CD4-positive, alpha-beta T cell treated with Interleukin-6 for 4 hours (primary cell): ENCODE results near the gene ARID2.

ENCODE experiments used
- DNase-seq: peaks from one replicate; pipeline ENCODE4 v3.0.0-alpha.2; 2020; ENCODE audit warnings: mixed read lengths

ARID2 gene

DNA sequence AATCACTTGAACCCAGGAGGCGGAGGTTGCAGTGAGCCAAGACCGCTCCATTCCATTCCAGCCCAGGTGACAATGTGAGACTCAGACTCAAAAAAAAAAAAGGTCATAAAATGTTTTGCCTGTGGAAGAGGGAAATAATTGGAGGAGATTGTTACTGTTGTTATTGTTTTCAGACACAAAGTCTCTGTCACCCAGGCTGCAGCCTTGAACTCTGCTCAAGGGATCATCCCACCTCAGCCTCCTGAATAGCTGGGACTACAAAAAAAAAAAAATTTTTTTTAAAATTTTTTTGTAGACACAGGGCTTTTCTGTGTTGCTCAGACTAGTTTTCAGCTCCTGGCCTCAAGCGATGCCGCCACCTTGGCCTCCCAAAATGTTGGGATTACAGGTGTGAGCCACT, 33.9 kb downstream of the ARID2 start:
- DNase-seq: no peak

DNA sequence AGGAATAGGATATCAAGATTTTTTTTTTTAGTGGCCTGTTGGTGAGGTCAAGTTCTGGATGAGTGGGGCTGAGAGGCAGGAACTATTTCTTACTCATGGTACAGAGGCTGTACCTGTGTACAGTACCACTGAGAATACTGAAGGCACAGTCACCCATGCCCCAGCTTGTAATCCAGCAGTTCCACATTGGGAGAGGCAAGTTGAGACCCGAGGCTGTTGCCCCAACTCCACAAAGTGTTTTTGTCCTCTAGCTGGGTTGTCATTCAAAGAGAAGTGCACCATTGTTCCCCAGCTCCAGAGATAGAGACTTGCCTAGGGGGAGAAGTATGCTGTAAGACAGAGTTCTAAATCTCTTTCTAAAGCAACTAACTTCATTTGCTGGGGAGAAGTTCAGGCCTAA, 38.7 kb downstream of the ARID2 start:
- no peak for DNase-seq

- DNase-seq: no peak
Measured at GRCh38 chr12:45773747-45774146, 44.2 kb downstream of the ARID2 start.

DNA sequence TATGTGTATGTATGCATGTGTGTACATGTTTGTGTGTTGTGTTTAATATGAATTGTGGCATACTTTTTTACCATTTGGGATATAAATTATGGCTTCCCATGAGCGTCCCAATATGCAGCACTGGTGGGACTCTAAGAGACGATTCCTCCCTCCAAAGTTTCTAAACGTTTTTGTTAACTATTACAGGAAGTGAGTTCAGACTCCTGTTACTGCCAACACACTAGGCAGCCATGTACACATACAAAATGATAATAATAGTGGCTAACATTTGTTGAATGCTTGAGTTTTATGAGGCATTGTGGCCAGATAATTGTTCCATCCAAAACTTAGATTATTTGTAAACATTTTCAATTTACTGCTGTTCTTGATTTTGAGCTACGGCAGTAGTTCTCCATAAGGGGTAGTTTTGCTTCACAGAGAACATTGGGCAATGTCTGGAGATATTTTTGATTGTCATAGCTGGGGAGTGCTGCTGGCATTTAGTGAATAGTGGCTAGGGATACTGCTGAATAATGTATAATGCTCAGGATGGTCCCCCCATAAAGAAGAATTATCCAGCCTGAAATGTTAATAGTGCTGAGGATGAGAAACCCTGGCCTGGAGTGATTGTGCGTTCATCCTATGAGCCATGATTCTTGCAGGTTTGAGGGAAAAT, 45.1 kb downstream of the ARID2 start:
- no peak for DNase-seq

- DNase-seq: no peak
Measured at GRCh38 chr12:45775465-45775864, 46.0 kb downstream of the ARID2 start.

GRCh38 chr12:45775964-45776363, 46.5 kb downstream of the ARID2 start:
- no peak for DNase-seq

DNA sequence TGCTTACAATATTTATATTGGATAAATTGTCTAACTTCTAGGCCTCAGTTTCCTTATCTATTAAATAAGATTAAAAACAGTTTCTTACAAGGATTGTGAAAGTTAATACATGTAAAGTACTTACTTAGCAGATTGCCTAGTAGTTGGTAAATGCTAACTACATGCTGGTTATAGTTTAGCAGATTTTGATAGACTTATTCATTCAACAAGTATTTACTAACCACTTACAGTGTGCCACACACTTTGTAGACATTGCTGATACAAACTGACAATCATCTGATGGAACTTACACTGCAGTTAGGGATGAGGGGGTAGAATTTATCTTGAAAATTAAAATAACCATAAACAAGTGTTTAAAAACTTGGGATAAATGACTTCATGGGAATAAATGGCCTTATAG, 50.4 kb downstream of the ARID2 start:
- DNase-seq: no peak

GRCh38 chr12:45781080-45781479, 51.6 kb downstream of the ARID2 start:
- DNase-seq: no peak

DNA sequence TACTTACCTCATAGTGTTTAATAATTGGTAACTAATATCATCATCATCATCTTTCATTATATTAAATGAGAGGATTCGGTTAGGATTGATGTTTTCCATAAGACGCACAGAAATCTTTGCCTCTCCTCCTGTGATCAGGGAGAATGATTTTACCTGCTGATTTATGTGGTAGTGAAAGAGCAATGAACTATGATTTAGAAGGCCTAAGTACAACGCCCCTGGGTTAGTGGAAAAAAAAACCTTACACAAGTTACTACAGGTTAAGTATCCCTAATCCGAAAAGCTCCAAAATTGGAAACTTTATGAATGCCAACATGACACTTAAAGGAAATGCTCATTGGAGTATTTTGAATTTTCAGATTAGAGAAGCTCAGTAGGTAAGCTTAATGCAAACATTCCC, 55.8 kb downstream of the ARID2 start:
- no peak for DNase-seq

GRCh38 chr12:45789025-45789424, 59.5 kb downstream of the ARID2 start:
- DNase-seq: no peak

DNA sequence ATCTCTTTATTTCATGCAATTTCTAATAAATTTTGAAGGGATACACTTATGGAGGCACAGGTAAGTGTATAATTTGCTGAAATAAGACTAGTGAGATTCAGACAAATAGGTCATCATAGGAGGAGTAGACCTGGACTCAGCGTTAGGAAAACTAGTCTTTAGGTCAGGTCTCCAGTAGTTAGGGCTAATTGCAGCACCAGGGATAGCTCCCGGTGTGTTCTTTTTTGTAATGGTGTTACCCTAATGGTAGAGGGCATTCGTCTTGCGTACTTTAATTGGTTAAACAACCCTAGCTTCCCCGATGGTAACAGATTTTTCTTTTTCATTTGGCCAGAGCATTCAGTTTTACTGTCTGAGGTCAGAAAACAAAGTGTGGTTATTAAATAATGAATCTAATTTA, 64.9 kb downstream of the ARID2 start:
- DNase-seq: no peak

DNA sequence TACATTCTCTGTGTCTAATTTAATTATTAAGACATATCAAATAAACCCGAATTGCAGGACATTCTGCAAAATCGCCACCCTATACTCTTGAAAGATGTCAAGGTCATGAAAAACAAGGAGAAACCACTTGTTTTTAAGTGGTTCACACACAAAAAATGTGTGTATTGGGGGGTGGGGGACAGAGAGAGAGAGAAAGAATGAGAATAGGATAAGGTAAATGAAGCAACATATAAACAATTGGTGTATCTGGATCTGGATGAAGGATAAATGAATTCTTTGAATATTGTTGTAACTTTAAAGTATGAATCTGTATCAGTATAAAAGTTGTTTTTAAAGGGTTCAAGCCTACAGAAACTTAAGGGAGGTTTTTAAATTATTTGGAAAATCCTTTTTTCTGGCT, 72.1 kb downstream of the ARID2 start:
- no peak for DNase-seq

DNA sequence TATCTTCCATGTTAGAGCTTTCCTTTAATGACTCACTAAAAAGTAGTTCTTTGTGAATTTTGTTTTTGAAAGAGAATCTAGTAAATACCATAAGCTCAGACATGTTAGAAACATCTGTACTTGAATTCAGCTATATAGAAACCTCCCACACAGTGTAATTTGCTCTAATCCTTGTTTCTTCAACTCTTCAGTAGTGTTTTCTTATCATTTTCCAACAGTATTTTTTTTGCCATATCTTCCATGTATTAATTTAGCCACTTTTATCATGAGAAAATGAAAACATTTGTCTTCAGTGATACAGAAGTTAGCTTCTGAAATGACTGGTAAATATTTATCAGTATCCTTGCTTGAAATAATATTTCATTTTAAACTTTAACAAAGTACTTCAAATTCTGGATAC, 73.6 kb downstream of the ARID2 start:
- DNase-seq: no peak

GRCh38 chr12:45816652-45817051, 87.1 kb downstream of the ARID2 start:
- no peak for DNase-seq

GRCh38 chr12:45827974-45828373, 98.5 kb downstream of the ARID2 start:
- no peak for DNase-seq

DNA sequence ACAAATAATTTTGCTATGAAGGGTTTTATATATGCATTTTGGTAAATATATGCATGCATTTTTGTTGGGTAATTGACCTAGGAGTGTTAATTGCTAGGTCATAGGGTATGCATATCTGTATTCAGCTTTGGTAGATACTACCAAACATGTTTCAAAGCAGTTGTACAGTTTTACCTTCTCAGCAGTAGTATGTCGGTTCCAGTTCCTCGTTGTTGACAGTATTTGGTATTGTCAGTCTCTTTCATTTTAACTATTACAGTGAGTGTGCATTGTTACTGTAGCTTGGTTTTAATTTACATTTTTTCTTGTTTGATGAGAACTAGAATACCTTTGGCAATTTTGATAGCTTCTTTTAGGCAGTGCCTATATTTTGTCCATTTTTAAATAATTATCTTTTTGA, 98.9 kb downstream of the ARID2 start:
- DNase-seq: no peak

DNA sequence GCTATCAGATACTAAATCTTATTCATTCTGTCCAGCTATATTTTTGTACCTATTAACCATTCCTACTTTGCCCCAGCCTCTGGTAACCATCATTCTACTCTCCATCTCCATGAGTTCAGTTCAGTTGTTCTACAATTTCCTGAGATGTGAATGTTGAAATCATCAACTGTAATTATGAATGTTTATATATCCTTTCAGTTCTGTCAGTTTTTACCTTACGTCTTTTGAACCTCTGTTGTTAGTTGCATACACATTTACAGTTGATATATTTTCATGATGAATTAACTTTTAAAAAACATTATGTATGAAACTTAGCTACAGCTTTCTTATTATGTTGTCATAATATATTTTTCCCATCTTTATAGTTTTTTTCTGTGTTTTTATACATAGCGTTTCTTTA, 102.1 kb downstream of the ARID2 start:
- no peak for DNase-seq

DNA sequence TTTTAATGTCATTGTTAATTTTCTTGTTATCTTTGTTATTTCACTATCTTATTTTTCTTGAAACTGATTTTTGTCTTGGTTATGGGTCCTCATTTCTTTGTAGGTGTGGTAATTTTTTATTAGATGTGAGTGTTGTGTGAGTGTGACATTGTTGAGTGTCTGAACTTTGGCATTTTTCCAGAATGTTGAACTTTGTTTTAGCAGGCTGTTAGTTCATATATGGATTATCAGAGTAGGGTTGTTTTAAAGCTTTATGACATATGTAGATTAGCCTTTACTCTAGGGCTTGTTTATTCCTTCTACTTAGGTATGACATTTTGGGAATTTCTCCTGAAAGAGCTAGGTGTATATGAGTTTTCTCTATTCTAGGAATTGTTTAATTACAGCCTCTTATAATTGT, 103.9 kb downstream of the ARID2 start:
- DNase-seq: no peak

DNA sequence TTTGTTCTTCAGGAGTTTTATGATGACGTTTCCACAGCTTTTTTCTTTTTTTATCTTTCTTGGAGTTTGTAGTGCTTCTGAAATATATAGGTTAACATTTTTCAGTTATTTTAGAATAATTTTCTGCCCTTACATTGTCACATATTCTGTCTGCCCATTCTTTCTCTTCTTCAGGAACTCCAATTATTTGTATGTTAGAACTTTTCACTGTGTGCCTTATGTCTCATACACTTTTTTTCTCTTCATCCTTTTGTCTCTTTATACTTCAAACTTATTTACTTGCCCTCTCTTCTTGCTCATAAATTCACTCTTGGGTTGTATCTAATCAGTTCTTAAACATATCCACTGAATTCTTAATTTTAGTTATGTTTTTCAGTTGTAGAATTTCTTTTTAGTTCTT, 105.3 kb downstream of the ARID2 start:
- no peak for DNase-seq

- no peak for DNase-seq
Measured at GRCh38 chr12:45839917-45840316, 110.4 kb downstream of the ARID2 start.

- no peak for DNase-seq
Measured at GRCh38 chr12:45849289-45849688, 119.8 kb downstream of the ARID2 start.

DNA sequence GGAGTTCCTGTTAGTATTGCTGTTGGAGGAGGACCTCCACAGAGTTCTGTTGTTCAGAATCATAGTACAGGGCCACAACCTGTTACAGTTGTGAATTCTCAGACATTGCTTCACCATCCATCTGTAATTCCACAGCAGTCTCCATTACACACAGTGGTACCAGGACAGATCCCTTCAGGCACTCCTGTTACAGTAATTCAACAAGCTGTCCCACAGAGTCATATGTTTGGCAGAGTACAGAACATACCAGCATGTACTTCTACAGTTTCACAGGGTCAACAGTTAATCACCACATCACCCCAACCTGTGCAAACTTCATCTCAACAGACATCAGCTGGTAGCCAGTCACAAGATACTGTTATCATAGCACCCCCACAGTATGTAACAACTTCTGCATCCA, 120.8 kb downstream of the ARID2 start:
- DNase-seq: no peak

- DNase-seq: no peak
Measured at GRCh38 chr12:45852508-45852907, 123.0 kb downstream of the ARID2 start.

- no peak for DNase-seq
Measured at GRCh38 chr12:45853550-45853949, 124.0 kb downstream of the ARID2 start.

DNA sequence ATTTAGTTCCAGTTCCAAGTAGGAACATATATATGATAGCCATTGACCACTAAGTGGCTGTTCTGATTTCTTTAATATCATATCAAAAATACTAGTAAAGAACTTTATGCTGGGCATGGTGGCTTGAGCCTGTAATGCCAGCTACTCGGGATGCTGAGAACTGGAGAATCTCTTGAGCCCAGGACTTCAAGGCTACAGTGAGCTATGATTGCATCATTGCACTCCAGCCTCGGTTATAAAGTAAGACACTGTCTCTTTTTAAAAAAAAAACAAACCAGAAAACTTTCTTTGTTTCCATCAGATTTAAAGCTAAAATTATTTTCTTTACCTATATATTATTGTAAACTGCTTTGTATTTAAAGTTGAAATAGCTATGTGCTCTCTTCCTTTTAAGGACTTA, 133.8 kb downstream of the ARID2 start:
- DNase-seq: no peak

- DNase-seq: no peak
Measured at GRCh38 chr12:45866299-45866698, 136.8 kb downstream of the ARID2 start.
